Karpas-422 (cell line): ENCODE data around the gene SDHAF2. TPM values are rescaled to one million over a fixed set of nuclear protein-coding genes. Genes with fewer than 3 reads are reported as not detected.

Source experiments
- DNase-seq: peaks from one replicate; pipeline ENCODE4 v3.0.0-alpha.2; 2015
- H2AFZ ChIP-seq: fragments of 200-600 bp; sonication (generic); 2 replicates; pipeline ENCODE4 v1.6.1; 2014; ENCODE audit warnings: antibody characterized with exemption, low read length, mixed read lengths
- H3K27ac ChIP-seq: fragments of 200-600 bp; sonication (generic); 2 replicates; pipeline ENCODE4 v1.5.1; 2014; ENCODE audit warnings: mild to moderate bottlenecking, low read length, moderate library complexity
- H3K27me3 ChIP-seq: fragments of 200-600 bp; sonication (generic); 2 replicates; pipeline ENCODE4 v1.6.1; 2014; ENCODE audit warnings: low read length, mixed read lengths
- H3K36me3 ChIP-seq: fragments of 200-600 bp; sonication (generic); 2 replicates; pipeline ENCODE4 v1.6.1; 2014; ENCODE audit warnings: low read length, mixed read lengths; ENCODE audit not compliant: insufficient read depth
- H3K4me1 ChIP-seq: fragments of 200-600 bp; sonication (generic); 2 replicates; pipeline ENCODE4 v1.6.1; 2014; ENCODE audit warnings: mild to moderate bottlenecking, low read length, mixed read lengths
- H3K4me2 ChIP-seq: fragments of 200-600 bp; sonication (generic); 2 replicates; pipeline ENCODE4 v1.6.1; 2014; ENCODE audit warnings: low read length, low read depth, mild to moderate bottlenecking; ENCODE audit not compliant: poor library complexity, severe bottlenecking
- H3K4me3 ChIP-seq: fragments of 200-600 bp; sonication (generic); 2 replicates; pipeline ENCODE4 v1.5.1; 2014; ENCODE audit warnings: mild to moderate bottlenecking, antibody characterized with exemption, low read length, mixed read lengths
- H3K79me2 ChIP-seq: fragments of 200-600 bp; sonication (generic); 2 replicates; pipeline ENCODE4 v1.6.1; 2014; ENCODE audit warnings: mild to moderate bottlenecking, low read length, mixed read lengths
- H3K9ac ChIP-seq: fragments of 200-600 bp; sonication (generic); 2 replicates; pipeline ENCODE4 v1.6.0; 2014; ENCODE audit warnings: low read length
- H3K9me2 ChIP-seq: fragments of 200-600 bp; sonication (generic), shearing (Covaris generic); replicated peaks from 2 replicates; pipeline ENCODE4 v1.6.0; 2014; ENCODE audit warnings: mild to moderate bottlenecking, low read length, moderate library complexity; ENCODE audit not compliant: insufficient read depth
- H3K9me3 ChIP-seq: fragments of 300-700, 200-600 bp; sonication (generic); 2 replicates; pipeline ENCODE4 v1.6.1; 2014; ENCODE audit warnings: low read length, mixed read lengths
- H4K20me1 ChIP-seq: fragments of 200-600 bp; sonication (generic); 2 replicates; pipeline ENCODE4 v1.6.1; 2014; ENCODE audit warnings: mild to moderate bottlenecking, antibody characterized with exemption, low read length, low read depth; ENCODE audit not compliant: insufficient read depth
- small RNA-seq: library from RNA; depleted of rRNA; stranded (forward); fragments of <200 nt; gene quantifications from one replicate; pipeline ENCODE3, GENCODE V24; 2014
- total RNA-seq: library from RNA; depleted of rRNA; stranded (reverse); fragments of >200 nt; shearing (Covaris generic); gene quantifications from 2 replicates; pipeline ENCODE4 v1.2.3, GENCODE V29; 2014; ENCODE audit warnings: low replicate concordance; rRNA removed

SDHAF2 gene
- total RNA-seq, 1 experiment from 2014 or later = 25.3 TPM

- Histone ChIP-seq H3K9me2 (no peaks in the 10 kb centered on the region), H3K9me3 (no peaks in the 10 kb centered on the region), H3K27me3 (no peaks in the 10 kb centered on the region), H3K27ac (no peak overlapping the region), H3K9ac (no peak overlapping the region), H3K79me2 (no peaks in the 10 kb centered on the region), H3K4me2 (no peak overlapping the region), H3K36me3 (no peaks in the 10 kb centered on the region), H3K4me1 (no peaks in the 10 kb centered on the region), H2AFZ (no peak overlapping the region), H3K4me3 (no peak overlapping the region), H4K20me1 (no peaks in the 10 kb centered on the region)
- no peak for DNase-seq
Measured at GRCh38 chr11:61488651-61489291, 58.8 kb downstream of the SDHAF2 start.

- Histone ChIP-seq H3K9ac (no peak overlapping the region), H3K36me3 (no peaks in the 10 kb centered on the region), H3K4me2 (no peak overlapping the region)
Measured at GRCh38 chr11:61489833-61490721, 60.2 kb downstream of the SDHAF2 start.

GRCh38 chr11:61491736-61492395 is 61.9 kb downstream of the SDHAF2 start:
- Histone ChIP-seq H3K4me2 (no peak overlapping the region), H3K9ac (no peak overlapping the region), H3K79me2 (no peaks in the 10 kb centered on the region), H3K4me1 (no peaks in the 10 kb centered on the region), H3K27me3 (no peaks in the 10 kb centered on the region), H3K9me2 (no peaks in the 10 kb centered on the region), H3K4me3 (no peak overlapping the region), H3K36me3 (no peaks in the 10 kb centered on the region), H4K20me1 (no peaks in the 10 kb centered on the region), H3K27ac (no peak overlapping the region), H3K9me3 (no peaks in the 10 kb centered on the region), H2AFZ (no peak overlapping the region)
- DNase-seq = no peak

More at GRCh38 chr11:61489833-61490721, 60.2 kb downstream of the SDHAF2 start:
- Histone ChIP-seq H3K9me3 (no peaks in the 10 kb centered on the region), H3K4me3 (no peak overlapping the region), H2AFZ (no peak overlapping the region), H3K4me1 (no peaks in the 10 kb centered on the region), H3K27me3 (no peaks in the 10 kb centered on the region), H3K27ac (no peak overlapping the region), H3K79me2 (no peaks in the 10 kb centered on the region), H4K20me1 (no peaks in the 10 kb centered on the region), H3K9me2 (no peaks in the 10 kb centered on the region)
- DNase-seq = no peak

DNA sequence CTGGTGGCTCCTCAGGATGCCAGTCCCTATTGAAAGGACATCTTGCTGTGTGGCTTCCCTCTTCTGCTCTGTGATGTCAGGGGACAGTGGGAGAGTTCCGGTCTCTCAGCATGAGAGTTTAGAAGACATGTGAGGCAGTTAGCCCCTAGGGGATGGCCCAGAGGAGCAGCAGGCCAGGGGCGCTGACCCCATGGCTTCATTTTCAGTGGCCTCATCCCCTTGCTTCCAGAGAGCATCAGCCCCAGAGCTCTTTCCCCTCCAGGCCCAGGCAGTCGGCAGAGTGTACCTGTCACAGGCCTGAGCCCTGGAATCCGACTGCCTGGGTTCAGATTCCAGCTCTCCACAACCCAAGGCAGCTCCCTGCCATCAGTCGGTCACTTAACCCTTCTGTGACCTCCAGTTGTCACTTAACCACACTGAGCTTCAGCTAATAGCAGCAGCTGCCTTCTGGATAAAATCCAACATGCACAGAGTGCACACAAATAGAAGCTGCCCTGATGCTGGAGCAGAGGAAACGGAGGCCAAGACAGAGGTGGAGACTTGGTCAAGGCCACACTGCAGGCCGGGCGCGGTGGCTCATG is 64.5 kb downstream of the SDHAF2 start:
- H3K4me3 ChIP-seq = no peak overlapping the region
- H3K4me1 ChIP-seq = peaks cover 15% of the 10 kb centered on the region
- H3K9me2 ChIP-seq = no peaks in the 10 kb centered on the region
- H3K79me2 ChIP-seq = no peaks in the 10 kb centered on the region
- H3K9ac ChIP-seq = no peak overlapping the region
- H4K20me1 ChIP-seq = no peaks in the 10 kb centered on the region
- DNase-seq = no peak
- H3K9me3 ChIP-seq = no peaks in the 10 kb centered on the region
- H3K4me2 ChIP-seq = no peak overlapping the region
- H3K36me3 ChIP-seq = no peaks in the 10 kb centered on the region
- H3K27ac ChIP-seq = no peak overlapping the region
- H2AFZ ChIP-seq = no peak overlapping the region
- H3K27me3 ChIP-seq = no peaks in the 10 kb centered on the region

GRCh38 chr11:61495801-61496601 is 66.1 kb downstream of the SDHAF2 start:
- no peak overlapping the region for H3K4me3 ChIP-seq
- no peaks in the 10 kb centered on the region for H3K27me3 ChIP-seq
- H3K4me1 ChIP-seq = peaks cover 15% of the 10 kb centered on the region
- no peak for DNase-seq
- H2AFZ ChIP-seq = no peak overlapping the region
- H3K9me2 ChIP-seq = no peaks in the 10 kb centered on the region
- no peaks in the 10 kb centered on the region for H3K9me3 ChIP-seq
- H4K20me1 ChIP-seq = no peaks in the 10 kb centered on the region
- no peaks in the 10 kb centered on the region for H3K36me3 ChIP-seq
- H3K79me2 ChIP-seq = no peaks in the 10 kb centered on the region
- H3K27ac ChIP-seq = no peak overlapping the region
- H3K4me2 ChIP-seq = no peak overlapping the region
- no peak overlapping the region for H3K9ac ChIP-seq

Small RNAs within 50 kb of the gene (small RNA-seq; reads per million reads assigned to genes)
- not detected for gene RN7SL23P

Other genes with a start within 250 kb of the SDHAF2 start
- not detected in 2 replicates for gene PGA3, start 226.6 kb upstream of the SDHAF2 start, total RNA-seq
- not detected in 2 replicates for gene PGA4, start 207.8 kb upstream of the SDHAF2 start, total RNA-seq
- not detected in 2 replicates for gene PGA5, start 188.9 kb upstream of the SDHAF2 start, total RNA-seq
- gene VWCE, start 134.8 kb upstream of the SDHAF2 start, total RNA-seq = 0.07 and 0.32 TPM in 2 replicates
- 100 and 163 TPM in 2 replicates for gene DDB1, start 97.0 kb upstream of the SDHAF2 start, total RNA-seq
- gene TKFC, start 96.9 kb upstream of the SDHAF2 start, total RNA-seq = 72.6 and 92.4 TPM in 2 replicates
- 43.8 and 51.3 TPM in 2 replicates for gene CYB561A3, start 68.2 kb upstream of the SDHAF2 start, total RNA-seq
- gene TMEM138, start 67.8 kb upstream of the SDHAF2 start, total RNA-seq = 27.2 and 70.3 TPM in 2 replicates
- gene TMEM216, start 37.5 kb upstream of the SDHAF2 start, total RNA-seq = 33.1 and 54.9 TPM in 2 replicates
- gene CPSF7, start 149 bp upstream of the SDHAF2 start, total RNA-seq = 50.0 and 64.1 TPM in 2 replicates
- 1.0 TPM in 1 of 2 replicates, not detected in the other for gene LRRC10B, start 78.6 kb downstream of the SDHAF2 start, total RNA-seq
- not detected in 2 replicates for gene SYT7, start 151.0 kb downstream of the SDHAF2 start, total RNA-seq